ENCODE data around the gene ADAM19.

DNA sequence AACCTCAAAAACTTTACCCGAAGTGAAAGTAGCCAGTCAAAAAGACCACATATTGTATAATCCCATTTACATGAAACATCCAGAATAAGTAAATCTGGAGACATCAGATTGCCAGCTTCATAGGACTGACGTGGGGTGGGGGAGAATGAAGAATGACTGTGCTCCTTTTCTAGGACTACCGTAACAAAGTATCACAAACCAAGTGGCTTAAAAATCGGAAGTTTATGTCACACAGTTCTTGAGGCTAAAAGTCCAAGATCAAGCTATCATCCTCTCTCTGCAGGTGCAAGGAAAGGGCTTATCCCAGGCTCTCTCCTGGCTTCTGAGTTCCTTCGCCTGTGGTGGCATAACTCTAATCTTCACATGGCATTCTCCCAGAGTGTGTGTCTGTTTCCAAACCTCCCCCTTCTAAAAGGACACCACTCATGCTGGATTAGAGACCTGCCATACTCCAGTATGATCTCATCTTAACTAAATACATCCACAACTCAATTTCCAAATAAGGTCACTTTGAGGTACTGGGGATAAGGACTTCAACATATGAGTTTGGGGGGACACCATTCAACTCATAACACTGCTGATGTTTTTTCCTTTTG, 25.5 kb downstream of the ADAM19 start:
- TF ChIP-seq POLR2AphosphoS5 (IDR thresholded peaks at IDR 0.05; ENCODE audit: low read depth, low read length) (no peak), CTCF (IDR thresholded peaks at IDR 0.05) (no peak), SIN3A (IDR thresholded peaks at IDR 0.05; ENCODE audit: borderline replicate concordance, insufficient read depth, low read depth, low read length) (no peak), TCF7L2 (IDR thresholded peaks at IDR 0.05; ENCODE audit: low read depth, low read length) (no peak)

All from Panc1 (cell line).